KMS-11 (cell line): ENCODE results near the gene L1TD1.

Experiments
- H2AFZ ChIP-seq: fragments of 200-600 bp; sonication (generic); 2 replicates; pipeline ENCODE4 v1.6.1; 2016; ENCODE audit warnings: antibody characterized with exemption, mixed run types, low read depth
- H3K27ac ChIP-seq: fragments of 200-600 bp; sonication (generic); 2 replicates; pipeline ENCODE4 v1.6.1; 2016; ENCODE audit warnings: mild to moderate bottlenecking, mixed run types
- H3K27me3 ChIP-seq: fragments of 200-600 bp; sonication (generic); 2 replicates; pipeline ENCODE4 v1.6.1; 2017; ENCODE audit warnings: mild to moderate bottlenecking, low read depth, mixed run types, moderate library complexity; ENCODE audit not compliant: insufficient read depth
- H3K36me3 ChIP-seq: fragments of 200-600 bp; sonication (generic); 2 replicates; pipeline ENCODE4 v1.6.1; 2017; ENCODE audit warnings: mild to moderate bottlenecking, mixed run types; ENCODE audit not compliant: insufficient read depth
- H3K4me1 ChIP-seq: fragments of 200-600 bp; sonication (generic); 2 replicates; pipeline ENCODE4 v1.6.1; 2016; ENCODE audit warnings: mild to moderate bottlenecking, low read depth, mixed run types; ENCODE audit not compliant: poor library complexity, severe bottlenecking
- H3K4me2 ChIP-seq: fragments of 200-600 bp; sonication (generic); 2 replicates; pipeline ENCODE4 v1.7.0; 2016; ENCODE audit warnings: mild to moderate bottlenecking, mixed run types
- H3K4me3 ChIP-seq: fragments of 200-600 bp; sonication (generic); IDR thresholded peaks from 2 replicates; pipeline ENCODE4 v1.6.1; 2017; ENCODE audit warnings: low read depth, low read length, mixed read lengths; ENCODE audit not compliant: insufficient read depth
- H3K79me2 ChIP-seq: fragments of 200-600 bp; sonication (generic); 2 replicates; pipeline ENCODE4 v1.6.1; 2016; ENCODE audit warnings: low read depth, mixed run types; ENCODE audit not compliant: insufficient read depth
- H3K9ac ChIP-seq: fragments of 200-600 bp; sonication (generic); 2 replicates; pipeline ENCODE4 v1.6.1; 2016; ENCODE audit warnings: mild to moderate bottlenecking, mixed run types
- H4K20me1 ChIP-seq: fragments of 200-600 bp; sonication (generic); 2 replicates; pipeline ENCODE4 v1.6.1; 2016; ENCODE audit warnings: mild to moderate bottlenecking, mixed run types; ENCODE audit not compliant: insufficient read depth
- TF ChIP-seq, protein P1 (sequence below): fragments of 200-600 bp; sonication (generic); conservative IDR thresholded peaks from 2 replicates; pipeline ENCODE4 v1.6.1; 2017; ENCODE audit warnings: low read depth, mild to moderate bottlenecking, antibody characterized with exemption, low read length, moderate library complexity, mixed read lengths

Gene L1TD1

DNA sequence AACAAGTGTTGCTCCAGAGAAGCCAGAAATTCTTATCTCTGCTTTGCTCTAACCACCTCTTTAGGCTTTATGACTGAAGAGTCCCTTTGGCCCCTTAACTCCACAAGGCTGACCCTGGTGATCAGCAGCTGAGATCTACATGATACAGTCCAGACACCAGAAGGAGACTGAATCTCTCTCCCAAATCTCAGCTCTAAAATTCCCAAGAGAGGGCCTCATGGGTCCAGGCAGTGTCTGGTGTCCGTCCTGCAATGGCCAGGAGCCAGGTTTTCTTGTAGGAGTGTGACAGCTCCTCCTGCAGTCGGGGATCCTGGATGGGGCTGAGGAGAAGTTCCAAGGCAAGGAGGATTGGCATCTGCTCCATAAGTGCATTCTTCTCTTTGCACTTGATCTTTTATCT lies 35.3 kb downstream of the L1TD1 start:
- Histone ChIP-seq H3K4me2 (no peak overlapping the region), H3K9ac (no peak overlapping the region), H3K36me3 (no peaks in the 10 kb centered on the region), H3K27ac (no peak overlapping the region), H3K79me2 (no peaks in the 10 kb centered on the region), H4K20me1 (no peaks in the 10 kb centered on the region), H2AFZ (no peak overlapping the region), H3K4me3 (no peak overlapping the region), H3K27me3 (no peaks in the 10 kb centered on the region), H3K4me1 (peaks cover 9% of the 10 kb centered on the region)
- TF ChIP-seq, protein P1, sequence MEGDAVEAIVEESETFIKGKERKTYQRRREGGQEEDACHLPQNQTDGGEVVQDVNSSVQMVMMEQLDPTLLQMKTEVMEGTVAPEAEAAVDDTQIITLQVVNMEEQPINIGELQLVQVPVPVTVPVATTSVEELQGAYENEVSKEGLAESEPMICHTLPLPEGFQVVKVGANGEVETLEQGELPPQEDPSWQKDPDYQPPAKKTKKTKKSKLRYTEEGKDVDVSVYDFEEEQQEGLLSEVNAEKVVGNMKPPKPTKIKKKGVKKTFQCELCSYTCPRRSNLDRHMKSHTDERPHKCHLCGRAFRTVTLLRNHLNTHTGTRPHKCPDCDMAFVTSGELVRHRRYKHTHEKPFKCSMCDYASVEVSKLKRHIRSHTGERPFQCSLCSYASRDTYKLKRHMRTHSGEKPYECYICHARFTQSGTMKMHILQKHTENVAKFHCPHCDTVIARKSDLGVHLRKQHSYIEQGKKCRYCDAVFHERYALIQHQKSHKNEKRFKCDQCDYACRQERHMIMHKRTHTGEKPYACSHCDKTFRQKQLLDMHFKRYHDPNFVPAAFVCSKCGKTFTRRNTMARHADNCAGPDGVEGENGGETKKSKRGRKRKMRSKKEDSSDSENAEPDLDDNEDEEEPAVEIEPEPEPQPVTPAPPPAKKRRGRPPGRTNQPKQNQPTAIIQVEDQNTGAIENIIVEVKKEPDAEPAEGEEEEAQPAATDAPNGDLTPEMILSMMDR = no peak

DNA sequence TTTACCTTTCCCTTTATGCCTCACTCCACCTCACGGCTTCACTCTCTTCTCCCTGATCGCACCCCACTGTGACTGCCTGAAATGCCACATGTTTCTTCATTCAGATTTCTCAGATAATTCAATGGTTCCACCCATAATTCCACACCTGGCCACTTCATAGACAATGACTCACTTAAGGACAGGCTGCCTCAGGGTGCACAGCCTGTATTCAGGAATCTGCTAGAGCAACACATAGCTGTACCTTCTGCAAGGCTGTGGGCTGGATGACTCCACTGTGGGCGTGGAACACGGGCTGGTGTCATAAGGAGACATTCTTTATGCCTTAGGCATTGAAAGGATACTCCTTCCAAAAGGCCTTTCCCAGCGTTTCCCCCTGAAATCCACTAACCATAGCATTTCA lies 36.1 kb downstream of the L1TD1 start:
- no peaks in the 10 kb centered on the region for H3K79me2 ChIP-seq
- peaks cover 17% of the 10 kb centered on the region for H3K4me1 ChIP-seq
- H2AFZ ChIP-seq = no peak overlapping the region
- no peak overlapping the region for H3K27ac ChIP-seq
- H3K9ac ChIP-seq = no peak overlapping the region
- H3K27me3 ChIP-seq = no peaks in the 10 kb centered on the region
- H3K4me2 ChIP-seq = no peak overlapping the region
- H3K4me3 ChIP-seq = no peak overlapping the region
- H4K20me1 ChIP-seq = no peaks in the 10 kb centered on the region
- TF ChIP-seq, protein P1 = no peak
- H3K36me3 ChIP-seq = no peaks in the 10 kb centered on the region

DNA sequence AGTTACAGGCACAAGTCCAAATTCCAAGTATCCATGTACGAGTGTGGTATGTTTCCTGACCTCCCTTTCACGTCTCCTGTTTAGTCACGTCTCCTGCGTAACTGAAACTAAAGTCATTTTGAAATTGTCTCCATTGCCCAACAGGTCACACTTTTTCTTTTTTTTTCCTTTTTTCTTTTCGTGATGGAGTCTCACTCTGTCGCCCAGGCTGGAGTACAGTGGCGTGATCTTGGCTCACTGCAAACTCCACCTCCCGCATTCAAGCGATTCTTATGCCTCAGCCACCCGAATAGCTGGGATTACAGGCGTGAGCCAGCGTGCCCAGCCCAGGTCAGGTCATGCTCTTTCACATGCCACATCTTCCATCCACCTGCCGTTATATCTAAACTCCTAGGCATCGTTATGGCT lies 38.2 kb downstream of the L1TD1 start:
- H3K27ac ChIP-seq = no peak overlapping the region

DNA sequence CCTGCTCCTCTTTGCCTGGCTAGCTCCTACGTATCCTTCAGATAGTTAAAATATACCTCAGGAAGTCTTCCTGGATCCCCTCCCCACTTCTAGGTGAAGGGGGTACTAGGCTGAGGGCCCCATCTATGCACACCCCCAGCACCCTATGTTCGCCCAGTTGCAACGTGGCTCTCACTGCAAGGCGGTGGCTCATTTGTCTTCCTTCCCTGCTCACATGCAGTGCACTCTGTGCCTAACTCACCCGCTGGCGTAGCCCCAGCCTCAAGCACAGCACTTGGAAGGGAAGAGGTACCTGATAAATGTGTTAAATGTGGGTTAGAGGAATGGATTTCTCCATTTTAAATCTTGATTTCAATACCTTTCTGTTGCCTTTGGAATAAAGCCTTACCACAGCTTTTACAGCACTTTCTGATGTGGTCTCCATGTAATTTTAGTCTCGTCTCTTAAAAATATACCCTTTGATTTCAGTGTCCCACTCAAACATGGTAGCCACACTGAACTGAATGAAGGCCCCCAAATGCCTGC lies 39.3 kb downstream of the L1TD1 start:
- Histone ChIP-seq H3K4me1 (peaks cover 49% of the 10 kb centered on the region), H3K27ac (no peak overlapping the region), H3K9ac (no peak overlapping the region), H3K36me3 (no peaks in the 10 kb centered on the region), H3K79me2 (no peaks in the 10 kb centered on the region), H3K27me3 (no peaks in the 10 kb centered on the region), H2AFZ (no peak overlapping the region), H4K20me1 (no peaks in the 10 kb centered on the region), H3K4me2 (no peak overlapping the region), H3K4me3 (no peak overlapping the region)
- TF ChIP-seq, protein P1 = no peak

More for the DNA sequence above, 38.2 kb downstream of the L1TD1 start:
- TF ChIP-seq, protein P1 = no peak
- Histone ChIP-seq H3K36me3 (no peaks in the 10 kb centered on the region), H3K4me3 (no peak overlapping the region), H3K4me1 (peaks cover 38% of the 10 kb centered on the region), H3K79me2 (no peaks in the 10 kb centered on the region), H2AFZ (no peak overlapping the region), H3K27me3 (no peaks in the 10 kb centered on the region), H3K4me2 (no peak overlapping the region), H4K20me1 (no peaks in the 10 kb centered on the region), H3K9ac (no peak overlapping the region)
